Progenitor cell of endocrine pancreas (in vitro differentiated cells): ENCODE results near the gene IRF2BP2. TPM values are rescaled to one million over a fixed set of nuclear protein-coding genes. Genes with fewer than 3 reads are reported as not detected.
A peak's percentile ranks its signal among the peaks of the same experiment; 100 is the strongest.

Source experiments
- DNase-seq: peaks from one replicate; pipeline ENCODE4 v3.0.0; 2021; ENCODE audit warnings: low spot score; ENCODE audit not compliant: unreplicated experiment
- H3K27ac Mint-ChIP-seq: 2 replicates; pipeline ENCODE4 v1.8.0; 2021; ENCODE audit warnings: mild to moderate bottlenecking, moderate library complexity, mixed read lengths
- H3K27me3 Mint-ChIP-seq: 2 replicates; pipeline ENCODE4 v1.8.0; 2021; ENCODE audit warnings: mixed read lengths
- H3K36me3 Mint-ChIP-seq: 2 replicates; pipeline ENCODE4 v1.8.0; 2022; ENCODE audit warnings: mixed read lengths; ENCODE audit not compliant: insufficient read depth
- H3K4me1 Mint-ChIP-seq: 2 replicates; pipeline ENCODE4 v1.8.0; 2021; ENCODE audit warnings: low read depth, mixed read lengths
- H3K4me3 Mint-ChIP-seq: 2 replicates; pipeline ENCODE4 v1.8.0; 2021; ENCODE audit warnings: low read depth, mild to moderate bottlenecking, moderate library complexity, mixed read lengths
- H3K9me3 Mint-ChIP-seq: 2 replicates; pipeline ENCODE4 v1.8.0; 2021; ENCODE audit warnings: low read depth, mixed read lengths
- total RNA-seq: library from RNA; stranded (reverse); gene quantifications from 2 replicates; pipeline ENCODE4 v1.2.1, GENCODE V29; 2021
- TF ChIP-seq, protein P1 (sequence below): fragments of 200-600 bp; sonication (generic); IDR thresholded peaks from one replicate; pipeline ENCODE4 v1.5.0; 2021; ENCODE audit warnings: antibody characterized with exemption, mild to moderate bottlenecking; ENCODE audit not compliant: unreplicated experiment

The IRF2BP2 gene
- total RNA-seq, 1 donor from 2014 or later, result 214 TPM

GRCh38 chr1:234617131-234617985 is 7.4 kb upstream of the IRF2BP2 start:
- Mint-ChIP-seq H3K4me1 (peaks cover 73% of the 10 kb centered on the region), H3K9me3 (no peaks in the 10 kb centered on the region), H3K27me3 (no peaks in the 10 kb centered on the region), H3K27ac (peak overlapping the region; percentile 8), H3K36me3 (no peaks in the 10 kb centered on the region), H3K4me3 (no peak overlapping the region)
- DNase-seq, result no peak
- TF ChIP-seq, protein P1, sequence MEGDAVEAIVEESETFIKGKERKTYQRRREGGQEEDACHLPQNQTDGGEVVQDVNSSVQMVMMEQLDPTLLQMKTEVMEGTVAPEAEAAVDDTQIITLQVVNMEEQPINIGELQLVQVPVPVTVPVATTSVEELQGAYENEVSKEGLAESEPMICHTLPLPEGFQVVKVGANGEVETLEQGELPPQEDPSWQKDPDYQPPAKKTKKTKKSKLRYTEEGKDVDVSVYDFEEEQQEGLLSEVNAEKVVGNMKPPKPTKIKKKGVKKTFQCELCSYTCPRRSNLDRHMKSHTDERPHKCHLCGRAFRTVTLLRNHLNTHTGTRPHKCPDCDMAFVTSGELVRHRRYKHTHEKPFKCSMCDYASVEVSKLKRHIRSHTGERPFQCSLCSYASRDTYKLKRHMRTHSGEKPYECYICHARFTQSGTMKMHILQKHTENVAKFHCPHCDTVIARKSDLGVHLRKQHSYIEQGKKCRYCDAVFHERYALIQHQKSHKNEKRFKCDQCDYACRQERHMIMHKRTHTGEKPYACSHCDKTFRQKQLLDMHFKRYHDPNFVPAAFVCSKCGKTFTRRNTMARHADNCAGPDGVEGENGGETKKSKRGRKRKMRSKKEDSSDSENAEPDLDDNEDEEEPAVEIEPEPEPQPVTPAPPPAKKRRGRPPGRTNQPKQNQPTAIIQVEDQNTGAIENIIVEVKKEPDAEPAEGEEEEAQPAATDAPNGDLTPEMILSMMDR, result peak; percentile 43

GRCh38 chr1:234616644-234617043 is 6.7 kb upstream of the IRF2BP2 start:
- peak overlapping the region; percentile 47 for H3K27ac Mint-ChIP-seq
- no peak overlapping the region for H3K4me3 Mint-ChIP-seq

DNA sequence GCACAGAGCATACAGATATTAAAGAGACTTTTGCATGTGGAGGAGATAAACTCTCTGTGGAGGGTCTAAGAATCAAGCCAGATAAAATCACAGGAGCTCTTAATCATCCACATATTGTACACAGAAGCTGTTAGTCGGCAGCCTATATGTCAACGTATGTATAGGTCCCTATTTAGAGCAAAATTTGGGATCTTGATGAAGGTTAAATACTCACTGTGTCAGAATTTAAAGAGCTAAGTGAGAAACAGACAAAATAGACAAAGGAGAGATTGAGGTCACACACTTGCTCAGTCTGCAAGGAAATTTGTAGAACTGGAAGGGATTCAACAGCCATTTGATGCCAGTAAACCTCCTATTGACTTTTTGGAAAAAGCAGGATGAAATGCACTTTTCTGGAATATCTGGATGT is 4.1 kb upstream of the IRF2BP2 start:
- Mint-ChIP-seq H3K27me3 (no peaks in the 10 kb centered on the region), H3K4me1 (peaks cover 58% of the 10 kb centered on the region), H3K9me3 (no peaks in the 10 kb centered on the region), H3K27ac (peak overlapping the region; percentile 75), H3K4me3 (no peak overlapping the region), H3K36me3 (no peaks in the 10 kb centered on the region)
- TF ChIP-seq, protein P1, result no peak
- DNase-seq, result no peak

More at GRCh38 chr1:234616644-234617043, 6.7 kb upstream of the IRF2BP2 start:
- DNase-seq, result no peak
- Mint-ChIP-seq H3K9me3 (no peaks in the 10 kb centered on the region), H3K4me1 (peaks cover 73% of the 10 kb centered on the region), H3K36me3 (no peaks in the 10 kb centered on the region), H3K27me3 (no peaks in the 10 kb centered on the region)
- TF ChIP-seq, protein P1, result no peak

DNA sequence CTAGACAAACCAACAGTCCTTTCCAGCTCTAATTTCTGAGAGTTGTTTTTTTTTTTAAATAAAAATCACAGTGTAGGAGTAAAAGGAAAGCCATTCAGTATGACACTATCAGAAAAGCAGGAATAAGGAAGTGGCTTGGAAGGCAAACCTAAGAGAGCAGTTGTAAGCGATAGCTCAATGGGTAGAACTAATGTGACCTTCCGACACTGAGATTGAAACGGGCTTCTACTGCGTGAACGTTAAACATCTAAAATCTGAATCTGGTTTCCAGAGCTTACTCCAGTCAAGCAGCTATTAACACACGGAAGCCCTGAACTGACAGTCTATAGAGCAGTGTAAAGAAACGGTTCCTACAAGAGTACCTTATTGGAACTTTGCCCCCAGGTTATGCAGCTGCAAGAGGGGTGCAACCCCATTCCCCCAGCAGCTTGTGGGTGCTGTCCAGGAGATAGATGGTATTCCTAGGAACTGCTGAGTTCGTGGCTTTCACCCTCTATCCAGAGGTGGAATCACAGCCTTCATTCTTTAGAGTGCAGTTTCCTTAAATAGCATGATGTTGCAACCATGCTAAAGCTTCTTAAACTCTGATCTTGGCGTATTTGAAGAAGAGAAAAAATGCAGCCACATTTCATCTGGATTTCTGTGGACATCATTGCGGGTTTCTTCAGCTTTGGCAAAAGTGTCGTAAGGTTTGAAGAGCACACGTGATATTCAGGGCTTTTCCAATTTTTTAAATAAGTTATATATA is 3.3 kb upstream of the IRF2BP2 start:
- TF ChIP-seq, protein P1, result no peak
- H3K9me3 Mint-ChIP-seq, result no peaks in the 10 kb centered on the region
- H3K27ac Mint-ChIP-seq, result peak overlapping the region; percentile 99
- H3K4me1 Mint-ChIP-seq, result peaks cover 51% of the 10 kb centered on the region
- peaks cover 1% of the 10 kb centered on the region for H3K36me3 Mint-ChIP-seq
- H3K4me3 Mint-ChIP-seq, result peak overlapping the region; percentile 67
- no peaks in the 10 kb centered on the region for H3K27me3 Mint-ChIP-seq
- DNase-seq, result no peak

GRCh38 chr1:234612352-234613127 is 2.6 kb upstream of the IRF2BP2 start:
- Mint-ChIP-seq H3K9me3 (no peaks in the 10 kb centered on the region), H3K4me1 (peaks cover 49% of the 10 kb centered on the region), H3K36me3 (peaks cover 9% of the 10 kb centered on the region), H3K27ac (peak overlapping the region; percentile 99), H3K4me3 (peak overlapping the region; percentile 67), H3K27me3 (no peaks in the 10 kb centered on the region)
- TF ChIP-seq, protein P1, result no peak
- peak; percentile 51 for DNase-seq
